ENCODE measurements around the gene MRPL34. TPM values are rescaled to one million over a fixed set of nuclear protein-coding genes. Genes with fewer than 3 reads are reported as not detected.

Gene MRPL34
- 108 and 118 TPM in 2 replicates for total RNA-seq

- H3K36me3 Mint-ChIP-seq (ENCODE audit: low read depth): peaks cover 4% of the 10 kb centered on the region
- H3K9me3 Mint-ChIP-seq: no peaks in the 10 kb centered on the region
- intact Hi-C loops (cut with micrococcal nuclease): loop anchor here (1.0 to 10.0 kb wide), 6 partner anchors 13 to 249 kb away; partner anchors contain the start of genes BABAM1, COLGALT1, GTPBP3 and PGLS
- H3K4me3 Mint-ChIP-seq: peak within 1 kb of the TSS; percentile 90
- H3K4me1 Mint-ChIP-seq (ENCODE audit: low read depth): peaks cover 45% of the 10 kb centered on the region
- peak within 1 kb of the TSS; percentile 91 for H3K27ac Mint-ChIP-seq
- peak; percentile 94 for DNase-seq (ENCODE audit: low spot score)
- no peaks in the 10 kb centered on the region for H3K27me3 Mint-ChIP-seq (ENCODE audit: insufficient read depth)
These were observed at the start of gene MRPL34 for GRCh38 chr19:17305517-17306284. Gene MRPL34, plus strand, starts transcription at chr19:17305872. Its CDS starts 21 bp downstream, at chr19:17305893.

- no peak for DNase-seq (ENCODE audit: low spot score)
- peaks cover 7% of the 10 kb centered on the region for H3K4me1 Mint-ChIP-seq (ENCODE audit: low read depth)
- H3K4me3 Mint-ChIP-seq: no peak overlapping the region
- no peaks in the 10 kb centered on the region for H3K36me3 Mint-ChIP-seq (ENCODE audit: low read depth)
- intact Hi-C loops (cut with micrococcal nuclease): no loop called here
- H3K27ac Mint-ChIP-seq: no peak overlapping the region
- no peaks in the 10 kb centered on the region for H3K9me3 Mint-ChIP-seq
- no peaks in the 10 kb centered on the region for H3K27me3 Mint-ChIP-seq (ENCODE audit: insufficient read depth)
These were observed 49.5 kb upstream of the MRPL34 start for GRCh38 chr19:17256130-17256529.

GRCh38 chr19:17259118-17259780, 46.4 kb upstream of the MRPL34 start:
- peaks cover 7% of the 10 kb centered on the region for H3K4me1 Mint-ChIP-seq (ENCODE audit: low read depth)
- H3K27ac Mint-ChIP-seq: no peak overlapping the region
- no peaks in the 10 kb centered on the region for H3K9me3 Mint-ChIP-seq
- intact Hi-C loops (cut with micrococcal nuclease): no loop called here
- DNase-seq (ENCODE audit: low spot score): no peak
- H3K36me3 Mint-ChIP-seq (ENCODE audit: low read depth): no peaks in the 10 kb centered on the region
- no peaks in the 10 kb centered on the region for H3K27me3 Mint-ChIP-seq (ENCODE audit: insufficient read depth)
- no peak overlapping the region for H3K4me3 Mint-ChIP-seq

- Mint-ChIP-seq H3K36me3 (ENCODE audit: low read depth) (no peaks in the 10 kb centered on the region), H3K4me1 (ENCODE audit: low read depth) (peaks cover 11% of the 10 kb centered on the region), H3K27ac (no peak overlapping the region), H3K4me3 (no peak overlapping the region), H3K27me3 (ENCODE audit: insufficient read depth) (no peaks in the 10 kb centered on the region), H3K9me3 (no peaks in the 10 kb centered on the region)
- intact Hi-C loops (cut with micrococcal nuclease): loop anchor here (1.0 kb wide), 2 partner anchors 22 to 193 kb away; no protein-coding TSS in a partner anchor
- no peak for DNase-seq (ENCODE audit: low spot score)
These were observed 45.7 kb upstream of the MRPL34 start for GRCh38 chr19:17259934-17260333.

- Mint-ChIP-seq H3K27ac (no peak overlapping the region), H3K27me3 (ENCODE audit: insufficient read depth) (no peaks in the 10 kb centered on the region), H3K4me3 (no peak overlapping the region), H3K36me3 (ENCODE audit: low read depth) (no peaks in the 10 kb centered on the region), H3K9me3 (no peaks in the 10 kb centered on the region), H3K4me1 (ENCODE audit: low read depth) (peaks cover 12% of the 10 kb centered on the region)
- DNase-seq (ENCODE audit: low spot score): peak; percentile 80
- intact Hi-C loops (cut with micrococcal nuclease): loop anchor here (1.0 kb wide), 2 partner anchors 21 to 194 kb away; no protein-coding TSS in a partner anchor
These were observed 44.8 kb upstream of the MRPL34 start for GRCh38 chr19:17260842-17261325.

- no peak overlapping the region for H3K27ac Mint-ChIP-seq
- no peaks in the 10 kb centered on the region for H3K9me3 Mint-ChIP-seq
- H3K4me1 Mint-ChIP-seq (ENCODE audit: low read depth): peaks cover 18% of the 10 kb centered on the region
- no peaks in the 10 kb centered on the region for H3K27me3 Mint-ChIP-seq (ENCODE audit: insufficient read depth)
- intact Hi-C loops (cut with micrococcal nuclease): no loop called here
- no peak for DNase-seq (ENCODE audit: low spot score)
- H3K4me3 Mint-ChIP-seq: no peak overlapping the region
- no peaks in the 10 kb centered on the region for H3K36me3 Mint-ChIP-seq (ENCODE audit: low read depth)
These were observed 43.1 kb upstream of the MRPL34 start for GRCh38 chr19:17262557-17262956.

- Mint-ChIP-seq H3K4me1 (ENCODE audit: low read depth) (peaks cover 23% of the 10 kb centered on the region), H3K36me3 (ENCODE audit: low read depth) (no peaks in the 10 kb centered on the region), H3K9me3 (no peaks in the 10 kb centered on the region), H3K27me3 (ENCODE audit: insufficient read depth) (no peaks in the 10 kb centered on the region), H3K4me3 (no peak overlapping the region), H3K27ac (no peak overlapping the region)
- intact Hi-C loops (cut with micrococcal nuclease): no loop called here
- DNase-seq (ENCODE audit: low spot score): no peak
These were observed 41.7 kb upstream of the MRPL34 start for GRCh38 chr19:17263712-17264640.

GRCh38 chr19:17264641-17264979, 41.1 kb upstream of the MRPL34 start, which contains the start of gene USHBP1:
Gene USHBP1, minus strand, starts transcription at chr19:17264745. Its CDS starts 446 bp downstream, at chr19:17264299.
- intact Hi-C loops (cut with micrococcal nuclease): no loop called here
- Mint-ChIP-seq H3K4me3 (no peak within 1 kb of the TSS), H3K36me3 (ENCODE audit: low read depth) (no peaks in the 10 kb centered on the region), H3K9me3 (no peaks in the 10 kb centered on the region), H3K27ac (no peak within 1 kb of the TSS), H3K27me3 (ENCODE audit: insufficient read depth) (no peaks in the 10 kb centered on the region), H3K4me1 (ENCODE audit: low read depth) (peaks cover 23% of the 10 kb centered on the region)
- DNase-seq (ENCODE audit: low spot score): no peak

- Mint-ChIP-seq H3K36me3 (ENCODE audit: low read depth) (peaks cover 3% of the 10 kb centered on the region), H3K4me3 (no peak overlapping the region), H3K4me1 (ENCODE audit: low read depth) (peaks cover 17% of the 10 kb centered on the region), H3K27me3 (ENCODE audit: insufficient read depth) (no peaks in the 10 kb centered on the region), H3K27ac (no peak overlapping the region), H3K9me3 (no peaks in the 10 kb centered on the region)
- no peak for DNase-seq (ENCODE audit: low spot score)
- intact Hi-C loops (cut with micrococcal nuclease): loop anchor here (2.0 kb wide), 1 partner anchor 31 kb away; no protein-coding TSS in a partner anchor
These were observed 39.6 kb upstream of the MRPL34 start for GRCh38 chr19:17266026-17266425.

- H3K27ac Mint-ChIP-seq: peak overlapping the region; percentile 96
- peaks cover 16% of the 10 kb centered on the region for H3K4me1 Mint-ChIP-seq (ENCODE audit: low read depth)
- intact Hi-C loops (cut with micrococcal nuclease): loop anchor here (2.0 kb wide), 1 partner anchor 32 kb away; no protein-coding TSS in a partner anchor
- no peaks in the 10 kb centered on the region for H3K27me3 Mint-ChIP-seq (ENCODE audit: insufficient read depth)
- peak overlapping the region; percentile 89 for H3K4me3 Mint-ChIP-seq
- H3K9me3 Mint-ChIP-seq: no peaks in the 10 kb centered on the region
- no peak for DNase-seq (ENCODE audit: low spot score)
- H3K36me3 Mint-ChIP-seq (ENCODE audit: low read depth): peaks cover 3% of the 10 kb centered on the region
These were observed 39.1 kb upstream of the MRPL34 start for GRCh38 chr19:17266589-17266974.

GRCh38 chr19:17266975-17267788, 38.5 kb upstream of the MRPL34 start, which contains the start of gene BABAM1:
Gene BABAM1, plus strand, starts transcription at chr19:17267443. Its CDS starts 1,364 bp downstream, at chr19:17268807.
- Mint-ChIP-seq H3K9me3 (no peaks in the 10 kb centered on the region), H3K4me3 (peak within 1 kb of the TSS; percentile 89), H3K36me3 (ENCODE audit: low read depth) (peaks cover 3% of the 10 kb centered on the region), H3K27ac (peak within 1 kb of the TSS; percentile 96), H3K27me3 (ENCODE audit: insufficient read depth) (no peaks in the 10 kb centered on the region), H3K4me1 (ENCODE audit: low read depth) (peaks cover 16% of the 10 kb centered on the region)
- peak; percentile 96 for DNase-seq (ENCODE audit: low spot score)
- intact Hi-C loops (cut with micrococcal nuclease): loop anchor here (1.0 to 2.0 kb wide), 13 partner anchors 12 to 695 kb away; partner anchors contain the start of genes ANO8, DDA1, HAUS8 and MRPL34

Measured in activated T-helper 1 cell treated with anti-CD3 and anti-CD28 coated beads, Interleukin-12 subunit alpha, Interleukin-12 subunit beta, Interleukin-2, Interleukin-4 antibody, amounts not matched to agents 30 ng/mL and 10 ng/mL and 1 ng/mL, durations not matched to agents 14 hours and 24 hours and 36 hours (primary cell).